H7 (cell line): ENCODE measurements around the gene VAMP5. TPM values are rescaled to one million over a fixed set of nuclear protein-coding genes. Genes with fewer than 3 reads are reported as not detected.

Experiments used
- total RNA-seq: library from RNA; depleted of rRNA; stranded (reverse); fragments of >200 nt; shearing (Covaris generic); gene quantifications from 2 replicates; pipeline ENCODE4 v1.2.3, GENCODE V29; 2014; rRNA removed

The VAMP5 gene
- total RNA-seq, 1 experiment from 2014 or later: 1.4 TPM

Other genes with a start within 250 kb of the VAMP5 start
- 18.5 and 29.6 TPM in 2 replicates for gene RETSAT, start 229.9 kb upstream of the VAMP5 start, total RNA-seq
- 11.3 and 11.5 TPM in 2 replicates for gene ELMOD3, start 229.7 kb upstream of the VAMP5 start, total RNA-seq
- gene CAPG, start 174.1 kb upstream of the VAMP5 start, total RNA-seq: 242 and 268 TPM in 2 replicates
- gene SH2D6, start 165.7 kb upstream of the VAMP5 start, total RNA-seq: not detected in 2 replicates
- gene MAT2A, start 45.3 kb upstream of the VAMP5 start, total RNA-seq: 57.6 and 98.6 TPM in 2 replicates
- 23.3 and 33.0 TPM in 2 replicates for gene GGCX, start 22.9 kb upstream of the VAMP5 start, total RNA-seq
- 17.7 and 33.0 TPM in 2 replicates for gene VAMP8, start 6.8 kb upstream of the VAMP5 start, total RNA-seq
- gene RNF181, start 11.3 kb downstream of the VAMP5 start, total RNA-seq: 159 and 201 TPM in 2 replicates
- 15.7 and 17.9 TPM in 2 replicates for gene TMEM150A, start 18.3 kb downstream of the VAMP5 start, total RNA-seq
- 69.8 and 84.4 TPM in 2 replicates for gene C2orf68, start 27.6 kb downstream of the VAMP5 start, total RNA-seq
- gene USP39, start 31.8 kb downstream of the VAMP5 start, total RNA-seq: 98.6 and 103 TPM in 2 replicates
- gene SFTPB, start 83.8 kb downstream of the VAMP5 start, total RNA-seq: not detected in 2 replicates
- gene GNLY, start 109.9 kb downstream of the VAMP5 start, total RNA-seq: not detected in 2 replicates
- gene ATOH8, start 169.6 kb downstream of the VAMP5 start, total RNA-seq: 0.33 and 1.1 TPM in 2 replicates